Measurements from ENCODE around the gene MPEG1.

The MPEG1 gene

DNA sequence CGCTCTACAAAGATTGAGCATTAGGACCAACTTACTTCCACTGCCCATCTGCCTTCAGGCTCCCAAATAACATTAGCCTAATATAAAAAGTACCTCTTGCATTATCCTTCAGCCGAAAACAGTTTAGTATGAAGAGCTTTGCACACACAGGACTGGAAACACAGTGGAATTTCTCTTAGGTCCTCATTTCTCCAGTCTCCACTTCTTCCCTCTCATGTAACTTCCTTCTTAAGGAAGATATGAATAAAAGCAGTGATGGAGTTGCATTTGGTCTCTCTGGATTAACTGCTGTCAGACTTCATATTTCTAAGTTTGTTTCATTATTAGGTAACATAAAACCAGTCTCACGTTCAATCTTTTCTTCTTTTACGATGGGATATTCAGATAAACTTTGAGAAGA lies 5.6 kb upstream of the MPEG1 start:
- H3K27ac ChIP-seq = no peak overlapping the region
- TF ChIP-seq, protein P1, sequence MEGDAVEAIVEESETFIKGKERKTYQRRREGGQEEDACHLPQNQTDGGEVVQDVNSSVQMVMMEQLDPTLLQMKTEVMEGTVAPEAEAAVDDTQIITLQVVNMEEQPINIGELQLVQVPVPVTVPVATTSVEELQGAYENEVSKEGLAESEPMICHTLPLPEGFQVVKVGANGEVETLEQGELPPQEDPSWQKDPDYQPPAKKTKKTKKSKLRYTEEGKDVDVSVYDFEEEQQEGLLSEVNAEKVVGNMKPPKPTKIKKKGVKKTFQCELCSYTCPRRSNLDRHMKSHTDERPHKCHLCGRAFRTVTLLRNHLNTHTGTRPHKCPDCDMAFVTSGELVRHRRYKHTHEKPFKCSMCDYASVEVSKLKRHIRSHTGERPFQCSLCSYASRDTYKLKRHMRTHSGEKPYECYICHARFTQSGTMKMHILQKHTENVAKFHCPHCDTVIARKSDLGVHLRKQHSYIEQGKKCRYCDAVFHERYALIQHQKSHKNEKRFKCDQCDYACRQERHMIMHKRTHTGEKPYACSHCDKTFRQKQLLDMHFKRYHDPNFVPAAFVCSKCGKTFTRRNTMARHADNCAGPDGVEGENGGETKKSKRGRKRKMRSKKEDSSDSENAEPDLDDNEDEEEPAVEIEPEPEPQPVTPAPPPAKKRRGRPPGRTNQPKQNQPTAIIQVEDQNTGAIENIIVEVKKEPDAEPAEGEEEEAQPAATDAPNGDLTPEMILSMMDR (conservative IDR thresholded peaks at IDR 0.05) = no peak

DNA sequence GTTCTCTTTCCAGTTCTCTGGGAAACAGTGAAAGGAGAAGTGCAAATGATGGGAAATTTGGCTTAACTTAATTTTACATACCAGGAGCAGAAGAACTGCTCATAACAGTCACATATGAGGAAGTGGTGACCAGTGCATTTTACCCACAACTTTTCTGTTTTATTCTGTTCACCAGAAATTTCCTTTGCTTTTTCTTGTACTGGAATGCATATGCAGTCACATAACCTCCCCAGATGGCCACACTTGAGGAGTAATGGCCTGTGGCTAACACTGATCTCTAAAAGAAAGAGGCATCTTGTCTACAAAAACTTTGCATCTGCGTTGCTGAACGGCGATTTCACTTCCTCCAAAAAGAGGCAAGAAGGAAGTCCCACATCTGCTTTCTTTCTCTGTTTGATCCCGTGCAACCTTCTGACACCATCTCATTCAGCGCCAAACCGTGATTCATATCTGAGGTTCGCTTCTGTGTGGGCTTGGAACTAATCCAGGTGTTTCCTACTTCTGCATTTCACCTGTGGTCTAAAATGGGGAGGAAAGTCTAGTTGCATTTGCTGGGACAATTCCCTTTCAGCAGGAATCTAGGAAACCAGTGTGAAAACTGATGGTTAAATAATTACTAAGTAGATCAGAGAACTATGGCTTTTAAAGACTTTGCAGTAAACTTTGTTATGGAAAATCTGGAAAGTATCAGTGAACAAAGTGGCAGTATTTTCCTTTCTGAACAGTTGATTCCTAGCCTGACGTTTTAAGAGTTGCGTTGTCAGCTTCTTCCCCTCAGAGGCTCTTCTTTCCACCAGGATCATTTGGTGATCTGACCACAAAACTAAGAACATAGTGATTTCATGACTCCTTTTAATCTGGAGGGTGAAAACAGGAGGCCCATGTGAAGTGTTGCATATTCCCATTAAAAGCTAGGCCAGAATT lies 4.2 kb upstream of the MPEG1 start:
- no peak overlapping the region for H3K27ac ChIP-seq
- TF ChIP-seq, protein P1 (conservative IDR thresholded peaks at IDR 0.05) = no peak

DNA sequence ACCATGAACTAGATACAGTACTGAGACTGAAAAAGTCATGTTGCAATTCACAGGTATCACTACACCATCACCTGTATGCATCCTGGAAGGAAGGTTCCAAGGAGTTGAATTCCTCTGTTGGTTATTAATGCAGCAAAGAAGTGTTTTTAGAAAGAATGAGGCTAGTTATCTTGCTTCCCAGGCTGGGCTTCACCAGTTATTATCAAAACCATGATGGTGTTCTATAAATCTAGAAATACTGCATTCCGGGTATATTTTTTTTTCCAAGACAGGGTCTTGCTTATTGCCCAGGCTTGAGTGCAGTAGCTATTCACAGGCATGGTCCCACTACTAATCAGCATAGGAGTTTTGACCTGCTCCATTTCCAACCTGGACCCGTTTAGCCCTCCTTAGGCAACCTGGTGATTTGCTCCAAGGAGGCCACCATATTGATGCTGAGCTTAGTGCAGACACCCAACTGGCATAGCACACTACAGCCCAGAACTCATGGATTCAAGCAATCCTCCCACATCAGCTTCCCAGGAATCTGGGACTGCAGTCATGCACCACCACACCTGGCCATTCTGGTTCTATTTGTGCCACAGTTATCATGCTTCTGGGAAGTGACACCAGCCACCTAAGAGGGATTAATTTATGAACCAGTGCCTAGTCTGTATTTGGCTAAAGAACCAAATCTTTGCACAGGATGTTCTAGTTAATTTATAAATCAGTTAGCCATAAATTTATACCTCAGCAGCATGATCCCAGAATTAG lies 1.6 kb upstream of the MPEG1 start:
- TF ChIP-seq, protein P1 (conservative IDR thresholded peaks at IDR 0.05) = no peak

DNA sequence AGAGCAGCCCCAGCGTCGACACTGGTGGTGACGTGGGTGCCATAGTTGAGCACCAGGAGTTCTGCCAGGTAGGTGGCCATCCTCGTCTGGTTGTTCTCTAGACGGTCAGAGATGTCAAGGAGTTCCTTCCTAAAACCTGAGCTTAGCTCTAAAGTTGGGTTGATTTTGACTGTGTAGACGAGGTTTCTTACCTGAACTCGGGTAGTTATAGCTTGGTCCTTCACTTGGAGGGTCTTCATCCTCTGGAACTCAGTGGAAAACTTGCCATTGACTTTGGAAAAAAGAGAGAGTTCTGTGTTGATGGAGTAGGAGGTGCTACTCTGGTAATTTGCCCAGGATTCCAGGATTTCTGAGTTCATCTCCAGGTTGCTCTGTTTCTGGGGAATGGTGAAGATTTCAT lies 505 bp downstream of the MPEG1 start:
- no peak overlapping the region for H3K27ac ChIP-seq
- TF ChIP-seq, protein P1 (conservative IDR thresholded peaks at IDR 0.05) = no peak

More for the DNA sequence above, 1.6 kb upstream of the MPEG1 start:
- no peak overlapping the region for H3K27ac ChIP-seq

DNA sequence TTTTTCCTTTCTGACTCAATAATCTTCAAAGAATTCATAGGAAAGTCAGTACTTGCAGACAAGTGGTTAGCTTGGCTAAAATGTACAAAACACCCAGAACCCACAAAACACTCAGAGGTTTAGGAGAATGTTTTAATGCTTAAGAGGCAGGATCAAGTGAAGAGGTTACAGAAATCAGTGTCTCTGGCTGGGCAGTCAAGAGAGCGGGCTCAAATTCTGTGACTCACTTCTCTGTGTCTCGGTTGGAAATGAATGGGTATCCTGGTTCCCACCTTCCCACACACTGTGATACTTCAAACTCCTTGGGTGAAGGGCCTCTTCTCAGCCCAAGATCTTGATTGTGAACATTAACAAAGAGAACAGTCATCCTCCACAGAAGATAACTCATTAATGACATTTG lies 3.8 kb downstream of the MPEG1 start:
- TF ChIP-seq, protein P1 (conservative IDR thresholded peaks at IDR 0.05) = no peak
- H3K27ac ChIP-seq = no peak overlapping the region

DNA sequence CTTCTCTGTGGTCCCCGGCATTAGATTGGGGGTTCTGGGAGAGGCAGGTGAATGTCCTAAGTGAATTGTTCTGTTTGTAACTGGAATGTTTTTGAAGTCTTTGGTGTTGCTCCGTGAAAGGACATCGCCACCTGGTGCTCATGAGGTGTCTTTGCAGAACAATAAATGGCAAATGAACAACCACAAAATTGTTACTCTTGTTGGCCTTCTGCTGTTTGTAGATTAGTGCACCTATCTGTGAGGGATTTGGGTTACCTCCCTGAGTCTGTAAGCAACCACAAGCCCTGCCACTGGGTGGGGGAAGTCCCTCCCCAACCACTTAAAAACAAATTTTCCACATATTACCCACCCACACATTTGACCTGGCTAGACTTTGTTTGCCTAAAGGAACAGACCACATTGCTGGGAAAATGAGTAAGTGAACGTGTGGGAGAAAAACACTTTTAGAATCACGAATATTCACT lies 4.7 kb downstream of the MPEG1 start:
- TF ChIP-seq, protein P1 (conservative IDR thresholded peaks at IDR 0.05) = peak; percentile 85
- H3K27ac ChIP-seq = no peak overlapping the region

DNA sequence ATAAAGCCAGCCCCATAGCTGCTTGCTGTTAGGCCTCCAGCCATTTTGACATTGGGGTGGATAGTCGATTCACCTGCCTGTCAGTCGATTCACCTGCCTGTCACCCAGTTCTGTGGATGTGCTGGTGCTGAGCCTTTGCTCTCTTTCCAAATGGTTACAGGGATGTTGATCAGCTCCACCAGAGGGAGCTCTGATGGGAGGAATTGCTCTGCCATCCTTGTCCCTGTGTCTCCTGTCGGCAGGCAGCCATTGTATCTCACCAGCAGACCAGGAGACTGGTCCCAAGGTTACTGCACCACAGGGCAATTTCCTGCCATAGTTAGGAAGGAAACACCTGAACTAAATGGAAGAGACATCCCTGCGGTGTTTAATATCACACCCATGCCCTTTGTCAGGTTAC lies 6.1 kb downstream of the MPEG1 start:
- H3K27ac ChIP-seq = no peak overlapping the region
- TF ChIP-seq, protein P1 (conservative IDR thresholded peaks at IDR 0.05) = peak; percentile 76
